ENCODE data around the gene PLEKHM1. TPM values are rescaled to one million over a fixed set of nuclear protein-coding genes. Genes with fewer than 3 reads are reported as not detected.
"Not testable (repeated sequence)": the region's sequence is repeated elsewhere in the genome, so short reads cannot be mapped to it uniquely, and the experiment has no call there.

The PLEKHM1 gene
- total and polyA plus RNA-seq, 5 experiments from 2014 or later = 12.4 to 92.7 (median 14.7) TPM

- peak overlapping the region in 7 of 10 donors; percentile 20 to 86 (median 80) for H3K27ac Mint-ChIP-seq
- H3K36me3 Mint-ChIP-seq = peaks cover 0 to 28% (median 3%) of the 10 kb centered on the region in 3 donors
- peaks cover 7 to 21% (median 15%) of the 10 kb centered on the region in 4 donors for H3K4me1 Mint-ChIP-seq
- POLR2A ChIA-PET, H3K9me3 Mint-ChIP-seq, H3K27me3 Mint-ChIP-seq, ATAC-seq: not testable (repeated sequence)
- peak in 1 of 10 donors; percentile 52 for DNase-seq
- H3K4me3 Mint-ChIP-seq = peak overlapping the region in 1 of 10 donors; percentile 45
Measured at GRCh38 chr17:45444856-45445820, 45.4 kb downstream of the PLEKHM1 start.

GRCh38 chr17:45444301-45444700 is 46.2 kb downstream of the PLEKHM1 start:
- DNase-seq = peak in 1 of 10 donors; percentile 16
- POLR2A ChIA-PET, H3K4me3 Mint-ChIP-seq, H3K27me3 Mint-ChIP-seq, ATAC-seq, H3K9me3 Mint-ChIP-seq: not testable (repeated sequence)
- H3K27ac Mint-ChIP-seq = peak overlapping the region in 1 of 10 donors; percentile 63
- H3K36me3 Mint-ChIP-seq = peaks cover 0 to 27% (median 3%) of the 10 kb centered on the region in 3 donors
- peaks cover 7 to 21% (median 15%) of the 10 kb centered on the region in 4 donors for H3K4me1 Mint-ChIP-seq

GRCh38 chr17:45443371-45444260 is 46.9 kb downstream of the PLEKHM1 start:
- POLR2A ChIA-PET, H3K9me3 Mint-ChIP-seq, H3K27me3 Mint-ChIP-seq, H3K4me3 Mint-ChIP-seq, ATAC-seq: not testable (repeated sequence)
- H3K36me3 Mint-ChIP-seq = peaks cover 0 to 25% (median 3%) of the 10 kb centered on the region in 3 donors
- H3K4me1 Mint-ChIP-seq = peaks cover 7 to 21% (median 15%) of the 10 kb centered on the region in 4 donors
- peak in 1 of 10 donors; percentile 50 for DNase-seq
- peak overlapping the region in 1 of 10 donors; percentile 63 for H3K27ac Mint-ChIP-seq

- DNase-seq (peak in 1 of 10 donors; percentile 57), ATAC-seq (no peak)
- Mint-ChIP-seq H3K4me3 (no peak overlapping the region), H3K27me3 (no peaks in the 10 kb centered on the region), H3K27ac (peak overlapping the region in 3 of 10 donors; percentile 62 to 74 (median 74)), H3K36me3 (peaks cover 0 to 22% (median 0%) of the 10 kb centered on the region in 3 donors), H3K4me1 (peaks cover 7 to 21% (median 15%) of the 10 kb centered on the region in 4 donors), H3K9me3 (no peaks in the 10 kb centered on the region)
- POLR2A ChIA-PET = interaction anchor here (0.6 kb wide), 1 partner anchor 621 kb away, joined by 6 read pairs; no protein-coding TSS in a partner anchor
Measured at GRCh38 chr17:45441526-45442310, 48.8 kb downstream of the PLEKHM1 start.

- Mint-ChIP-seq H3K27ac (peak overlapping the region in 5 of 10 donors; percentile 48 to 93 (median 59)), H3K4me1 (peaks cover 5 to 17% (median 10%) of the 10 kb centered on the region in 4 donors), H3K36me3 (peaks cover 0 to 22% (median 0%) of the 10 kb centered on the region in 3 donors)
- POLR2A ChIA-PET = interaction anchor here (0.6 kb wide), 1 partner anchor 621 kb away, joined by 6 read pairs; no protein-coding TSS in a partner anchor
- not testable (repeated sequence) for H3K9me3 Mint-ChIP-seq, H3K4me3 Mint-ChIP-seq, H3K27me3 Mint-ChIP-seq
- DNase-seq = peak in 1 of 10 donors; percentile 44
- ATAC-seq = peak in 1 of 2 donors; percentile 69
Measured at GRCh38 chr17:45440839-45441515, 49.5 kb downstream of the PLEKHM1 start.

- peak overlapping the region in 6 of 10 donors; percentile 19 to 93 (median 48) for H3K27ac Mint-ChIP-seq
- H3K4me3 Mint-ChIP-seq = no peak overlapping the region
- H3K36me3 Mint-ChIP-seq = peaks cover 0 to 24% (median 0%) of the 10 kb centered on the region in 3 donors
- POLR2A ChIA-PET = interaction anchor here (0.6 to 0.7 kb wide), 2 partner anchors 277 to 1314 kb away, joined by 3 to 4 read pairs; no protein-coding TSS in a partner anchor
- H3K4me1 Mint-ChIP-seq = peaks cover 4 to 14% (median 6%) of the 10 kb centered on the region in 4 donors
- DNase-seq (peak in 1 of 10 donors; percentile 10), ATAC-seq (no peak)
- no peaks in the 10 kb centered on the region for H3K27me3 Mint-ChIP-seq
- no peaks in the 10 kb centered on the region for H3K9me3 Mint-ChIP-seq
Measured at GRCh38 chr17:45440161-45440778, 50.3 kb downstream of the PLEKHM1 start.

- no peak for ATAC-seq
- Mint-ChIP-seq H3K27ac (peak overlapping the region in 2 of 10 donors; percentile 8 to 11), H3K4me3 (no peak overlapping the region), H3K4me1 (peaks cover 0 to 11% (median 4%) of the 10 kb centered on the region in 4 donors), H3K27me3 (no peaks in the 10 kb centered on the region), H3K9me3 (no peaks in the 10 kb centered on the region), H3K36me3 (peaks cover 0 to 17% (median 0%) of the 10 kb centered on the region in 3 donors)
- POLR2A ChIA-PET = no interaction called here
- DNase-seq = peak in 1 of 10 donors; percentile 38
Measured at GRCh38 chr17:45438931-45439610, 51.5 kb downstream of the PLEKHM1 start.

- Mint-ChIP-seq H3K27me3 (no peaks in the 10 kb centered on the region), H3K4me3 (no peak overlapping the region), H3K36me3 (peaks cover 0 to 17% (median 0%) of the 10 kb centered on the region in 3 donors), H3K9me3 (no peaks in the 10 kb centered on the region), H3K27ac (peak overlapping the region in 2 of 10 donors; percentile 14 to 21), H3K4me1 (peaks cover 0 to 11% (median 6%) of the 10 kb centered on the region in 4 donors)
- DNase-seq = peak in 1 of 10 donors; percentile 37
- POLR2A ChIA-PET = interaction anchor here (0.6 kb wide), 1 partner anchor 162 kb away, joined by 3 read pairs; no protein-coding TSS in a partner anchor
- no peak for ATAC-seq
Measured at GRCh38 chr17:45437465-45438283, 52.8 kb downstream of the PLEKHM1 start.

- POLR2A ChIA-PET = interaction anchor here (0.6 kb wide), 1 partner anchor 161 kb away, joined by 3 read pairs; no protein-coding TSS in a partner anchor
- peak in 1 of 10 donors; percentile 47 for DNase-seq
- no peak overlapping the region for H3K27ac Mint-ChIP-seq
- H3K27me3 Mint-ChIP-seq = no peaks in the 10 kb centered on the region
- H3K4me1 Mint-ChIP-seq = peaks cover 0 to 11% (median 5%) of the 10 kb centered on the region in 4 donors
- H3K9me3 Mint-ChIP-seq = no peaks in the 10 kb centered on the region
- no peak for ATAC-seq
- no peak overlapping the region for H3K4me3 Mint-ChIP-seq
- H3K36me3 Mint-ChIP-seq = peaks cover 0 to 17% (median 0%) of the 10 kb centered on the region in 3 donors
Measured at GRCh38 chr17:45436625-45437464, 53.7 kb downstream of the PLEKHM1 start.

All from naive thymus-derived CD8-positive, alpha-beta T cell (primary cell).